GM12873 (cell line): Measurements from ENCODE around the gene ASIC2.

Source experiments
- CTCF ChIP-seq: IDR thresholded peaks from 2 replicates; pipeline ENCODE4 v1.5.1; 2012; ENCODE audit warnings: low read depth, mild to moderate bottlenecking, moderate library complexity, low read length, control low read depth; ENCODE audit not compliant: insufficient read depth; ENCODE audit errors: missing control alignments

ASIC2 gene

GRCh38 chr17:33072421-33073161 is 220.5 kb downstream of the ASIC2 start:
- TF ChIP-seq CTCF, result no peak

GRCh38 chr17:33071656-33072055 is 221.4 kb downstream of the ASIC2 start:
- TF ChIP-seq CTCF, result no peak

GRCh38 chr17:33057564-33057963 is 235.5 kb downstream of the ASIC2 start:
- no peak for TF ChIP-seq CTCF

- TF ChIP-seq CTCF, result no peak
These were observed 236.5 kb downstream of the ASIC2 start for GRCh38 chr17:33056399-33057146.

GRCh38 chr17:33055746-33056145 is 237.3 kb downstream of the ASIC2 start:
- TF ChIP-seq CTCF, result no peak

- no peak for TF ChIP-seq CTCF
These were observed 237.9 kb downstream of the ASIC2 start for GRCh38 chr17:33055171-33055611.

- TF ChIP-seq CTCF, result no peak
These were observed 238.7 kb downstream of the ASIC2 start for GRCh38 chr17:33054412-33054811.
